Measurements from ENCODE around the gene FNTB. TPM values are rescaled to one million over a fixed set of nuclear protein-coding genes. Genes with fewer than 3 reads are reported as not detected.

Gene FNTB
- total RNA-seq, 1 experiment from 2014 or later, result 26.7 TPM

GRCh38 chr14:65045709-65046108, 59.0 kb downstream of the FNTB start:
- Histone ChIP-seq H3K36me3 (ENCODE audit: control insufficient read depth in 1 of 2, insufficient read depth in 2 of 2, low read length in 2 of 2) (peaks cover 5 to 18% of the 10 kb centered on the region in 2 experiments; a peak in 3 of 4 replicates), H3K27me3 (ENCODE audit: insufficient read depth, low read length) (no peaks in the 10 kb centered on the region), H3K27ac (ENCODE audit: low read depth, low read length) (no peak overlapping the region), H3K79me2 (ENCODE audit: insufficient read depth, low read length) (no peaks in the 10 kb centered on the region), H3K9me3 (ENCODE audit: control insufficient read depth in 1 of 2, insufficient read depth in 1 of 2, low read depth in 1 of 2, low read length in 2 of 2) (no peaks in the 10 kb centered on the region), H3K4me1 (ENCODE audit: control insufficient read depth in 1 of 2, insufficient read depth in 2 of 2, low read length in 2 of 2) (peaks cover 17 to 29% of the 10 kb centered on the region in 2 experiments), H3K4me2 (ENCODE audit: low read length) (no peak overlapping the region), H3K4me3 (replicated peaks in 1 of 2; ENCODE audit: low read depth in 1 of 2, low read length in 2 of 2) (no peak overlapping the region), H3K9ac (ENCODE audit: low read length) (no peak overlapping the region), H4K20me1 (ENCODE audit: insufficient read depth) (no peaks in the 10 kb centered on the region), H2AFZ (ENCODE audit: low read depth, low read length, poor library complexity, severe bottlenecking) (no peak overlapping the region), H3K9me2 (ENCODE audit: insufficient read depth) (no peaks in the 10 kb centered on the region)
- RAD21 ChIA-PET (ENCODE audit: low non-redundant PET in 1 of 2, low total read pairs in 2 of 2, uncharacterized antibody in 2 of 2, unreplicated experiment in 2 of 2), result no interaction called here
- intact Hi-C loops (cut with micrococcal nuclease), result no loop called here
- no TSS peak for BruUV-seq (replicated peaks)
- CTCF ChIA-PET, result no interaction called here
- no peak for ATAC-seq
- DNase-seq (ENCODE audit: low read depth, low spot score), result no peak
- POLR2A ChIA-PET, result no interaction called here
- TF ChIP-seq MAX (IDR thresholded peaks at IDR 0.05) (no peak), POLR2A (IDR thresholded peaks at IDR 0.05; ENCODE audit: borderline replicate concordance, extremely low read depth, insufficient read depth, insufficient read length) (no peak), JUND (IDR thresholded peaks at IDR 0.05) (no peak), YY1 (IDR thresholded peaks at IDR 0.05; ENCODE audit: extremely low read depth, insufficient replicate concordance, low read depth, low read length) (no peak), CTCF (IDR thresholded peaks at IDR 0.05 in 2 of 3, conservative IDR thresholded peaks at IDR 0.05 in 1 of 3; ENCODE audit: borderline replicate concordance in 1 of 3, insufficient read depth in 1 of 3, low read depth in 2 of 3, low read length in 2 of 3) (no peak), EZH2phosphoT487 (IDR thresholded peaks at IDR 0.05; ENCODE audit: borderline replicate concordance) (no peak), CEBPB (IDR thresholded peaks at IDR 0.05; ENCODE audit: low read depth) (no peak), ELF1 (IDR thresholded peaks at IDR 0.05; ENCODE audit: borderline replicate concordance, low read depth) (no peak), SIN3A (IDR thresholded peaks at IDR 0.05; ENCODE audit: low read depth) (no peak), CBX3 (IDR thresholded peaks at IDR 0.05; ENCODE audit: low read depth) (no peak), ATF3 (IDR thresholded peaks at IDR 0.05) (no peak), SP1 (IDR thresholded peaks at IDR 0.05; ENCODE audit: low read depth) (no peak), EGR1 (IDR thresholded peaks at IDR 0.05; ENCODE audit: low read depth) (no peak), FOSL1 (IDR thresholded peaks at IDR 0.05; ENCODE audit: low read depth) (no peak), POLR2AphosphoS5 (IDR thresholded peaks at IDR 0.05; ENCODE audit: low read depth, low read length) (no peak), TCF7L2 (IDR thresholded peaks at IDR 0.05; ENCODE audit: borderline replicate concordance, extremely low read depth, insufficient read depth, insufficient read length) (no peak), EZH2 (IDR thresholded peaks at IDR 0.05) (no peak), ZBTB33 (IDR thresholded peaks at IDR 0.05; ENCODE audit: extremely low read depth, insufficient replicate concordance, low read length) (no peak), RAD21 (IDR thresholded peaks at IDR 0.05; ENCODE audit: low read depth) (no peak)
